A673 (cell line): Measurements from ENCODE around the gene CCDC12. TPM values are rescaled to one million over a fixed set of nuclear protein-coding genes. Genes with fewer than 3 reads are reported as not detected.

Experiments used
- BruUV-seq: library from RNA; stranded (reverse); fragments of 400-500 nt; replicated peaks from 2 replicates; lab custom pipeline; 2021; lab: Mats Ljungman, UMichigan
- CTCF ChIA-PET: fragments of 300-600 bp; sonication (Branson Sonifier 250); formaldehyde crosslinking; loops from one replicate; lab custom pipeline; 2022; ENCODE audit warnings: antibody characterized with exemption; lab: Charles Lee
- POLR2A ChIA-PET: fragments of 300-600 bp; sonication (Branson Sonifier 250); formaldehyde crosslinking; loops from one replicate; lab custom pipeline; 2022; ENCODE audit warnings: antibody characterized with exemption; ENCODE audit not compliant: low non-redundant PET; lab: Charles Lee
- DNase-seq: peaks from one replicate; pipeline ENCODE4 v3.0.0-alpha.2; 2015; ENCODE audit warnings: low spot score
- H3K27ac ChIP-seq: fragments of 200-600 bp; sonication (generic); 2 replicates; pipeline ENCODE4 v1.5.1; 2016; ENCODE audit warnings: mixed run types, low read depth, mild to moderate bottlenecking, mixed read lengths, antibody characterized with exemption, low read length; ENCODE audit not compliant: poor library complexity, severe bottlenecking
- H3K27me3 ChIP-seq: fragments of 200-600 bp; sonication (generic); replicated peaks from 2 replicates; pipeline ENCODE4 v1.6.1; 2017; ENCODE audit warnings: mixed run types, low read depth, mild to moderate bottlenecking, mixed read lengths, antibody characterized with exemption, low read length; ENCODE audit not compliant: insufficient read depth, poor library complexity
- H3K36me3 ChIP-seq: fragments of 200-600 bp; sonication (generic); 2 replicates; pipeline ENCODE4 v1.6.1; 2016; ENCODE audit warnings: mixed run types, mild to moderate bottlenecking, mixed read lengths, antibody characterized with exemption, low read length; ENCODE audit not compliant: insufficient read depth, poor library complexity, severe bottlenecking
- H3K4me1 ChIP-seq: fragments of 200-600 bp; sonication (generic); 2 replicates; pipeline ENCODE4 v1.6.1; 2017; ENCODE audit warnings: mixed run types, mild to moderate bottlenecking, mixed read lengths, antibody characterized with exemption, low read length; ENCODE audit not compliant: insufficient read depth, poor library complexity, severe bottlenecking
- H3K4me3 ChIP-seq: fragments of 200-600 bp; sonication (generic); 2 replicates; pipeline ENCODE4 v1.5.1; 2016; ENCODE audit warnings: low read depth, mixed run types, mild to moderate bottlenecking, mixed read lengths, low read length; ENCODE audit not compliant: poor library complexity, severe bottlenecking
- H3K9me3 ChIP-seq: fragments of 200-600 bp; sonication (generic); 2 replicates; pipeline ENCODE4 v1.6.1; 2016; ENCODE audit warnings: mixed run types, low read depth, mild to moderate bottlenecking, mixed read lengths, antibody characterized with exemption, low read length; ENCODE audit not compliant: poor library complexity, severe bottlenecking
- CTCF ChIP-seq: fragments of 300-800, 200-600 bp; sonication (generic); conservative IDR thresholded peaks from 2 replicates; pipeline ENCODE4 v1.5.1; 2017; ENCODE audit warnings: low read depth, mild to moderate bottlenecking, antibody characterized with exemption, low read length, moderate library complexity, mixed read lengths
- EZH2 ChIP-seq: fragments of 200-600 bp; sonication (generic); IDR thresholded peaks from 2 replicates; pipeline ENCODE4 v1.6.1; 2017; ENCODE audit warnings: borderline replicate concordance, low read depth, mild to moderate bottlenecking, mixed read lengths, antibody characterized with exemption, low read length; ENCODE audit not compliant: poor library complexity, severe bottlenecking
- intact Hi-C: fragments of 100-400 bp; cut with micrococcal nuclease; formaldehyde crosslinking; loops from one replicate; pipeline ENCODE4 v1.10.0; 2022; ENCODE audit not compliant: unreplicated experiment
- total RNA-seq: library from RNA; stranded (reverse); gene quantifications from 2 replicates; pipeline ENCODE4 v1.2.3, GENCODE V29; 2021

Gene CCDC12
- total RNA-seq, 1 experiment from 2014 or later = 28.2 TPM

GRCh38 chr3:46994801-46995731 lies 18.5 kb upstream of the CCDC12 start:
- H3K9me3 ChIP-seq = no peaks in the 10 kb centered on the region
- no peak overlapping the region for H3K27ac ChIP-seq
- H3K27me3 ChIP-seq = no peaks in the 10 kb centered on the region
- CTCF ChIA-PET = no interaction called here
- H3K4me3 ChIP-seq = no peak overlapping the region
- TF ChIP-seq EZH2 (no peak), CTCF (no peak)
- H3K4me1 ChIP-seq = no peaks in the 10 kb centered on the region
- POLR2A ChIA-PET = no interaction called here
- intact Hi-C loops = loop anchor here (10.0 kb wide), 1 partner anchor 70 kb away; no protein-coding TSS in a partner anchor
- DNase-seq = no peak
- no peaks in the 10 kb centered on the region for H3K36me3 ChIP-seq
- BruUV-seq = no TSS peak

- intact Hi-C loops = loop anchor here (10.0 kb wide), 1 partner anchor 69 kb away; no protein-coding TSS in a partner anchor
- TF ChIP-seq CTCF (no peak), EZH2 (no peak)
- Histone ChIP-seq H3K4me1 (no peaks in the 10 kb centered on the region), H3K27ac (no peak overlapping the region), H3K9me3 (no peaks in the 10 kb centered on the region), H3K27me3 (no peaks in the 10 kb centered on the region), H3K4me3 (no peak overlapping the region), H3K36me3 (no peaks in the 10 kb centered on the region)
- no peak for DNase-seq
- CTCF ChIA-PET = no interaction called here
- POLR2A ChIA-PET = no interaction called here
- no TSS peak for BruUV-seq
Measured at GRCh38 chr3:46993986-46994385, 17.4 kb upstream of the CCDC12 start.

- no peak overlapping the region for H3K4me3 ChIP-seq
- TF ChIP-seq EZH2 (no peak), CTCF (no peak)
- POLR2A ChIA-PET = no interaction called here
Measured at GRCh38 chr3:46993292-46993691, 16.7 kb upstream of the CCDC12 start.

More at GRCh38 chr3:46993292-46993691, 16.7 kb upstream of the CCDC12 start:
- H3K9me3 ChIP-seq = no peaks in the 10 kb centered on the region
- DNase-seq = no peak
- intact Hi-C loops = loop anchor here (10.0 kb wide), 1 partner anchor 68 kb away; no protein-coding TSS in a partner anchor
- no peak overlapping the region for H3K27ac ChIP-seq
- no peaks in the 10 kb centered on the region for H3K36me3 ChIP-seq
- BruUV-seq = no TSS peak
- no peaks in the 10 kb centered on the region for H3K4me1 ChIP-seq
- H3K27me3 ChIP-seq = no peaks in the 10 kb centered on the region
- CTCF ChIA-PET = no interaction called here
